Stimulated activated CD8-positive, alpha-beta memory T cell treated with anti-CD3 and anti-CD28 coated beads, Interleukin-15, amount 100 ng/mL, for 1 hour (primary cell): ENCODE measurements around the gene GAPDHS.
A peak's percentile ranks its signal among the peaks of the same experiment; 100 is the strongest.

Experiments used
- DNase-seq: peaks from one replicate; pipeline ENCODE4 v3.0.0-alpha.2; 2020; ENCODE audit warnings: low read depth

The GAPDHS gene

DNA sequence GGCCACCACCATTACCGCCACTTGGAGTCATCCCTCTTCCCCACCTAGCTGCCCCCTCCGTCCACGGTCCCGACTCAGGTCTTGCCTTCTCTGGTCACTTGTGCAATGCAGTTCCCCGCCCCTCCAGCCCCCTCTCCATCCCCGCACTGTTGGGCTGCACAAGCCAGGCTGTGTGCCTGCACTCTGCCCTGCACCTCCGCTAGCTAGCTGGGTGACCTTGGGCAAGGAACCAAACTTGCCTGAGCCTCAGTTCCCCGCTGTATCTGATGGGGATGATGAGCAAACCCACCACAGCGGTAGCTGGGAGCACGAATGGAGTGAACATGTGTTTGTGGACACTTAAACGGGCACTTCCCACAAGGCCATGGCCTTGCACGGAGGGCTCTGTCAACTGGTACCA, 6.6 kb downstream of the GAPDHS start:
- no peak for DNase-seq

DNA sequence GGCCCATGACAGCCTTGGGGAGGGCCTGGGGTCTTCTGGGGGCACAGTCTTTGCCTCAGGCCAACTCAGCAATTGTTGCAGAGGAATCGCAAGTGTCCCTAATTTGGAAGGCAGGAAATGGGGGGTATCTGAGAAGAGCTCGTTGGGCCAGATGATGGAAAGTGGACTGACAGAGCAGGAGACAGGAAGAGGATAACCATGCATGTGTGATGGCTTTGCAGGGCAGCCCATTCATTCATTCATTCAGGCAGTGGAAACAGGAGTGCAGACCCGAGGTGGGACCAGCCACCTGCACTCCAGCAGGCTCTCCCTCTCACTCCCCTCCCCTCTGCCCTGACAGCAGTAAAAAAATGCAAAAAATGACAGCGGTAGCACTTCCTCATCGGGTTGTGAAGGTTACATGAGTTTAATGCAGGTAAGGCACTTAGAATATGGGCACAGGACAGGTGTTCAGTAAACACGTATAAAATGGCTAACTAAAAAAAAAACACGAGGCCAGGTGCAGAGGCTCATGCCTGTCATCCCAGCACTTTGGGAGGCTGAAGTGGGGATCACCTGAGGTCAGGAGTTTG, 7.2 kb downstream of the GAPDHS start:
- DNase-seq = no peak

DNA sequence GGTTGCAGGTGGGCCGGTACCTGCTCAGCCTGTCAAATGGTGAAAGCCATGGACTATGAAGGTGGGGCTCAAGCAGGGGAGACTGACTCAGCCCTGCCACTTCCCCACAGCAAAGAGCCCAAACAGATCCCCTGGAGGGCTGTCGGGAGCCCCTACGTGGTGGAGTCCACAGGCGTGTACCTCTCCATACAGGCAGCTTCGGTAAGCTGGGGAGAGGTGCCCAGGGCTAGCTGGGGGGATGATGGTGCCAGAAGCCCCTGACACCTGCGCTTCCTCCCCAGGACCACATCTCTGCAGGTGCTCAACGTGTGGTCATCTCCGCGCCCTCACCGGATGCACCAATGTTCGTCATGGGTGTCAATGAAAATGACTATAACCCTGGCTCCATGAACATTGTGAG, 9.0 kb downstream of the GAPDHS start:
- DNase-seq = no peak

DNA sequence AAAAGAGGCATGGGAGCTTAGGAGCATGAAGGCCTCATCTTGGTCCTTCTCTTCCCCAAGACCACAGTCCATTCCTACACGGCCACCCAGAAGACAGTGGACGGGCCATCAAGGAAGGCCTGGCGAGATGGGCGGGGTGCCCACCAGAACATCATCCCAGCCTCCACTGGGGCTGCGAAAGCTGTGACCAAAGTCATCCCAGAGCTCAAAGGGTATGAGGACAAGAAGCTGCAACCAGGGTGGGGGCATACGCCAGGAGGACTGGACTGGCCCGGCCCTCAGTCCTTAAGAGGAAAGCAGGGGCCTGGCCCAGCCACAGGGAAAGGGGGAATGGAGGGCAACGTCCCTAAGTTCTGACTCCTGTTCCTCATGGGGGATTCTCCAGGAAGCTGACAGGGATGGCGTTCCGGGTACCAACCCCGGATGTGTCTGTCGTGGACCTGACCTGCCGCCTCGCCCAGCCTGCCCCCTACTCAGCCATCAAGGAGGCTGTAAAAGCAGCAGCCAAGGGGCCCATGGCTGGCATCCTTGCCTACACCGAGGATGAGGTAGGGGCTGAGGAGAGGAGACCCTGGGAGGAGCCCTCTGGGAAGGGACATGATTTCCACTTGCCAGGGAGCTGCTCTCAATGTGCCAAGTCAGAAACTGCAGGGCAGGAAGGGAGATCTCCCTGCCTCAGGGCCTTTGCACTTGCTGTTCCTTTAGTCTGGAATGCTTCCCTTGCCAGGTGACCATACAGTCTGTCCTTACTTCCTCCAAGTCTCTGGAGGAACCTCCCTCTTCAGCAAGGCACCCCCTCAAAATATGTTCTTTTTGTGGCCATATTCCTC, 10.2 kb downstream of the GAPDHS start:
- no peak for DNase-seq

DNA sequence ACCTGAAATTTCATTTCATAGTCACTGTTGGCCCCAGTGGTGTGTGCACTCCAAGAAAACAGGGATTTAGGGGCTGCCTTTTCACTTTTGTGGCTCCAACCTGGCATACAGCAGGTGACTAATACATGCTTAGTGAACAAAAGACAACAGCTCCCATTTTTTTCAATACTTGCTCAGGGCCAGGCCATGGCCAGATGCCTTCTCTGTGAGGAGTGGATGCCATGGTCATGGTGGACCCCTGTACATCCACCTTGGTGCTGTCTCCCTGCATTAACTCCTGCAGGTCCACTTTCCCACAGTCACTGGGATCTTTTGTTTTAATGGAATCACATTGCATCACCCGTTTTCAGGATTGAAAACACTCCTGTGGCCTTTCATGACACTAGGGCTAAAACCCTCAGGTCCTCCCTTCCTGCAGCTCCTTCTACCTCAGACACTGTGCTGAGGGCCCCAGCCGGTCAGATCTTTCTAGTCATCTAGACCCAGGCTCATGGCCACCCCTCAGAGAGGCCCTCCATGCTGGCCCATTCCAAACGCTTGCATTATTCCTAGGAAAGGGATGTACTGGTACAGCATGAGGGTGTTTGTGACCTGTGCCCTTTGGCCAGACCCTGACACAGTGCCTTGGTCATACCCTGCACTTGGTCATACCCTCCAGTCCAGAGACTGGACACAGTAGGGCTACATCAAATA, 11.0 kb downstream of the GAPDHS start:
- DNase-seq = no peak

DNA sequence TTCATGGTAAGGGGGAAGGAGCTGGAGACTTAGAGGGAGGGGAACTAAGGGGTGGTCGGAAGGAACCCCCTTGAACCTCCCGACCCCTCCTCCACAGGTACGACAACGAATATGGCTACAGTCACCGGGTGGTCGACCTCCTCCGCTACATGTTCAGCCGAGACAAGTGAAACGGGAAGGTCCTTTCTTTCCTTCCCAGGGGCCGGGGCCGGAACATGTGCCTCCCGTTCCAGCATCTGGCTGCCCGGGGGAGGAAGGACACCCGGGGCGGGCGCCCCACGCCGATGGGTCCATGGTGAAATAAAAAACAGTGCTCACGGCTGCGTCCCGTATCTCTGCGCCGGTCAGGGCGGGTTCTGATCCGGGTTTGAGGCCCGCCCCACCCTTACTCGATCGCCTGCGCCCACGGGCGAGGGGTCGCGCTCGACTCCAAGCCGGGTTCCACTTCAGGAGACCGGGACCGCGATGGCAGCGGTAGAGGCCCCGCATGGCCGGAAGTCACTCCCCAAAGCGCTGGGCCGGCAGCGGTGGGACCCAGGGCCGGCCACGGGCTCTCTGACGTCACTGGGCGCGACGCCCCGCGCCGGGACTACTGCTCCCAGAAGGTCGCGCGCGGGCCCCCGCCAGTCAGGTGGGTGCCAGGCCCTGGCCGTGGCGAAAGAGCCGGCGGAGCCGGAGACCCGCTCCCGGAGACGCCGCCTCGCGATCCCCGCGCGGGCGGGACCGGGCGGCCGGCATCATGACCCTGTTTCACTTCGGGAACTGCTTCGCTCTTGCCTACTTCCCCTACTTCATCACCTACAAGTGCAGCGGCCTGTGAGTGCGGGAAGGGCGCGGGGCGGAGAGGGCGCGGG, 12.0 kb downstream of the GAPDHS start, which contains the start of gene TMEM147:
TMEM147 (plus strand) TSS at position 626 of the 854 bp plus-strand sequence; CDS start at position 740, 114 bp downstream.
- peak; percentile 54 for DNase-seq

DNA sequence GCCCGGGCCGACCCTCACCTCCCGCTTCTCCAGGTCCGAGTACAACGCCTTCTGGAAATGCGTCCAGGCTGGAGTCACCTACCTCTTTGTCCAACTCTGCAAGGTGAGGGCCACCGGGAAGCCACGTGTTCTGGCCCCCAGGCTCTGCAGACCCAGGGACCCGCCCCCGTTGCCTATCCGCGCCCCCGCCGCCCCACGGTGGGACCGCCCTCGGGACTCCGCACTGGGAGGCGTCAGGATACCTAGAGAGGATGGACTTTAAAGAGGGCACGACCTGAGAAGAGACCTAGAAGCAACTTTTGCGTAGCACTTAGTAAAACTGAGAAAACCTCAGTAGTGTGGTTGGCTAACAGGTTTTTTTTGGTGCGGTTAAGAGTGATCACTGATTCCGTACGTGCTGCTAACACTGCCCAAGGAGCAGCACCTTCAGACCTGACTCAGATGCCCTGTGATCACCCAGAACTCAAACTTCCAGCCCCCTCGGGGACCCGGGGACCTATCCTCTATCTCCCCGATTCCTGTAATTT, 12.7 kb downstream of the GAPDHS start:
- peak; percentile 11 for DNase-seq

DNA sequence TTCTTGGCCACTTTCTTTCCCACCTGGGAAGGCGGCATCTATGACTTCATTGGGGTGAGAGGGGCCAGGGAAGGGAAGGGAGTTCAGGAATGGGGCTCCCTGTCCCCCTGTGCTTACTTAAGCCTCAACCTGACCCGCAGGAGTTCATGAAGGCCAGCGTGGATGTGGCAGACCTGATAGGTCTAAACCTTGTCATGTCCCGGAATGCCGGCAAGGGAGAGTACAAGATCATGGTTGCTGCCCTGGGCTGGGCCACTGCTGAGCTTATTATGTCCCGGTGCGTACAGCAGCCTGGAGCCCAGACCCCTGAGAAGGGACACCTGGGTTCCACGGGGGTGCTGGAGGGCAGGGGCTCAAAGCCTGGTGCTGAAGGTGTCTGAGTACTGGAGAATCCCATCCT, 13.3 kb downstream of the GAPDHS start:
- no peak for DNase-seq

DNA sequence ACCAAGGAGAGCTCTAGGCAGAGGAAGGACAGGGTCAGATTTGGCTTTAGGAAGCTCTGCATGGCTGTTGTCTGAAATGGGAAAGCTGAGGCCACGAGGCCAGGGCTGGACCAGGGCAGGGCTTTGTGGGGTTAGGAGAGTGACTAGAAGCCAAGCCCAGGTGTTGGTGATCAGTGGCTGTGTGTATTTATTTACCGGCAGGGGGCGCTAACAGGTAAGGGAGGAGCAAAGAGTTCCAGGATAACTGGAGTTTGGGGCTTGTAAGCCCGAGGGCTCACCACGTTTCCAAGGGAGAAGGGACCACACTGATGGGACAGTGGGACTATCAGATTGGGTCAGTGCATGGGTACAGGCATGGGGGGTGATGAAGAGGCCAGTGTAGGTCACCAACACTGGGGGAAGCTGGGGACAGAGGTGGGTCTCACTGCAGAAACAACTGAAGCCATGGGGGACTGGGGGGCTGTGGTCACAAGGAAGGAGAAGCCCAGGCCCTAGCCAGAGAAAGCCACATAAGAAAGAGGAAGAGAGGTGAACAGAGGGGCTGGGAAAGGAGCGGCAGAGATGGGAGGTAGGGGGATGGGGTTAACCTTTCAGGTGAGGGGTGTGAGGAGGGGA, 16.0 kb downstream of the GAPDHS start:
- DNase-seq = peak; percentile 24

DNA sequence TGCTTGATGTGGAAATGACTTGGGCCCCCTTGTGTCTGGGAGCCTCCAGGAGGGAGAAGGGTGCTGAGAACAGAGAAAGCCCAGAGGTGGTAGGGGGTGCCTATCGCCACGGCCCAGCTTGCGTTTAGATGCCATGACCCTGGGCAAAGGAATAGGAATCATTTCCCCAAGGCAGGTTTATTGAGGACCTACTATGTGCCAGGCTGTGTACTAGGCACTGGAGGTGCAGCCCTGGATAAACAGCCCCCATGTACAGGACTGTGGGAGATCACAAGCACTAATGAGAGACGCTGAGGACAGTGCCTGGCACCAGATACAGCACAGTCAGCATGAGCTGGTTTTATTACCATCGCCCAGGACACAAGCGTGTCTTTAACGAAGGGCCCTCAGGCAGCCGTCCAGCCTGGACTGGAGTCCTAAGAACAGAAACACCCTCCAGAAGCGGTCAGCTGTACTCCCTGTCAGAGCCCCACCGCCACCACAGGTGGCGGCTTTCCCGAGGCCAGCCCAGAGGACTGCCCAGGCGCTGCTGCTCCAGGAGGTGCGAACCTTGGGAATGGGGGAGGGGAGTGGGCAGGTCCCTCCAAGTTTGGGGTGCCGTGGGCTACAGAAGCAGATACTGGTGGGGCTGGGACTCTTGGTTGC, 16.7 kb downstream of the GAPDHS start:
- no peak for DNase-seq

DNA sequence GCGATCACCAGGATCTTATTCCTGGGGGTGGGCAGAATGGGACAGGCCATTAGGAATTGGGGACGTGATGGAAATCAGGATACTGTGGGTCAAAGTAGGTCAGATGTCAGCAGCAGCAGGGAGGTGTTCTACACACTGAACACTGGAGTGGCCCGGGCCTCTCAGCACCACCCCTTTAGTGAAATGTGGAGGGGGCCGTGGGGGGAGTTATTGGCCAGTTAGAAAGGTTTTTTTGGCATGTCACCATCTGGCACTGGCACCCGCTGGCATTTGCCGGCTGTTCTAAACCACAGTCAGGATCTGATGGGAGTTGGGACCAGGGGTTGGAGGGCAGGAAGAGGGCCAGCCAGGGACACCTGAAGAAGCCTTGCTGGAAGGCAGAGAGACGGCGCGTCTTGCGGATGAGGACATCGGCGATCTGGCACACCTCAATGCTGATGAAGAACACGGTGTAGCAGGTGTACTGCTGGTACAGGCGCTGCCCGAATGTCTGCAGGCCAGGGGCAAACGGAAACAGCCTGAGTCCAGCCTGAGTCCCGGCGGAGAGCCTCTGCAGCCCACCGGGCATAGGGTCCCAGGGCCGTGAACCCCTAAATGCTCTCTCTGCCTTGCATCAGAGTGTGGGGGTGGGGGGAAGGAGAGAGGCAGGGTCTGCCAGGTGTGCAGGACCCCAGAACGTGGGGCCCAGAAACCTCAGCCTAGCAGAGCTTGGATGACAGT, 18.0 kb downstream of the GAPDHS start:
- DNase-seq = no peak

DNA sequence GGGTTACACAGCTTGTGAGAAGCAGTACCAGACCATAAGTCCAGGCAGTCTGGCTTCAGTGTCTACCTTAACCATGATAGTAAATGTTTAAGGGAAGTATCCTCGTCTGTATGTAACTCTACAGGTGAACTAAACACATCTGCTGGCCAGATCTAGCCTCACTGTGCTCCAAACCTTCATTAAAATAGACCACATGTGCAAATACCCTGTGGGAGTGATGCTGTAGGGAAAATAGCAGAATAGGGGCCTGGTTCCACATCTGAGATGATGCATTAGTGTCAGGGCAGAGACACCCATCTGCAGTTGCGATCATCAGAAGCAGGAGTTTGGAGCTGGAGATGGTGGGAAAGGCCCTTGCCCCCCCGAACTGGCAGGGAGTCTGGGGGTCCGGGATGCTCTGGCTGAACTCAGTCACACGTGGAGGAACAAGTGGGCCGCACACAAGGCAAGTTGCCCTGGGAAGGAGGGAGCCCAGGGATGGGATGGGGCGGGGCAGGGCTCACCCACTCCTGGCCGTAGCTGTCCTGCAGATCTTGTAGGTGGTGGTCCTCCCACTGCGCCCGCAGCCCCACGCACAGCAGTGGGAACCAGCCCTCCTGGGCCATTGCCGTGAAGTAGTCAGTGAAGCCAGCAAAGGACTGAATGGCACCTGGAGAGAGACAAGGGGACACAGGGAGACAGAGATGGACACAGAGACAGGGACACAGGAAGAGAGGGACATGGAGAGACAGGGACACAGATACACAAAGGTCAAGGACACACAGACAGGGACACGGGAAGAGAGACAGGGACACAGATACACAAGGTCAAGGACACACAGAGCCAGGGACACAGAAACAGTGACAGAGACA, 19.5 kb downstream of the GAPDHS start:
- DNase-seq = no peak

DNA sequence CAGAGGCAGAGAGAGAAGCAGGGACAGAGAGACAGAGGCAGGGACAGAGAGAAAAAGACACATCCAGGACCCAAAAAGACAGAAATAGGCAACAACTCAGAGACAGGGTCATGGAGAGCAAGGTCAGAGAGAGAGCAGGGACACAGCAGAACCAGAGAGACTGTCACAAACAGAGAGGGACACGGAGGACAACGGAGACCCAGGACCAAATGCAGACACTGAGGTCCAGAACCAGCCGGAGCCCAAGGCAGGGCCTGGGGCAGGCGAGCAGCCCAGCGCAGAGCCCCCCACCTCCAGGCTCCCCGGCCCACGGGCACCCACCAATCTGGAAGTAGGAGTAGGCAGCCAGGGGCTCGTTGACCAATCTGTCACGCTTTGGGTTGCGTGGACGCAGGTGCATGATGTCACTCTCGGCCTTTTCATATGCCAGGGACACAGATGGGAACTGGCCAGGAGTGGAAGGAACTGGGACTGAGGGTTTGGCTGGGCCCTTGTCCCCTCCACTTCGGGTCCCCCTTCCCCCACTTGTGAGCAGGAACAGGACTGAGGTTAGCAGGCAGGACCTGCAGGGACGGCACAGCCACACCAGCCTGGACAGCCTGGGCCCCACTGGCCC, 20.2 kb downstream of the GAPDHS start:
- DNase-seq = no peak

DNA sequence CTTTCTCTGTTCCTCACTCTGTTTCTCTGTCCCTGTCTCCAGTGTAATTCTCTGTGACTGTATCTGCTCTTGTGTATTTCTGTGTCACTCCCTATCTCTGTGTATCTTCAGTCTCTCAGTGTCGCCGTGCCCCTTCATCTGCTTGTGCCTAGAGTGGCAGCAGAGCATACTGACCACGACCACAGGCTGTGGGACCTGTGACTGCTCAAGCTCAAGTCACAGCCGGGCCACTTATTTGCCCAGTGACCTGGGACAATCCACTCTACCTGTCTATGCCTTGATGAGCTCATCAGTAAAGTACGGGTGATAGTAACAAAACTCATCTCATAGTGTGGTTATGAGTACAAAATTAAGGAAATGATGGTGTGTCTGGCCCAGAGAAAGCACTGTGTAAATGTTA, 20.8 kb downstream of the GAPDHS start:
- no peak for DNase-seq

DNA sequence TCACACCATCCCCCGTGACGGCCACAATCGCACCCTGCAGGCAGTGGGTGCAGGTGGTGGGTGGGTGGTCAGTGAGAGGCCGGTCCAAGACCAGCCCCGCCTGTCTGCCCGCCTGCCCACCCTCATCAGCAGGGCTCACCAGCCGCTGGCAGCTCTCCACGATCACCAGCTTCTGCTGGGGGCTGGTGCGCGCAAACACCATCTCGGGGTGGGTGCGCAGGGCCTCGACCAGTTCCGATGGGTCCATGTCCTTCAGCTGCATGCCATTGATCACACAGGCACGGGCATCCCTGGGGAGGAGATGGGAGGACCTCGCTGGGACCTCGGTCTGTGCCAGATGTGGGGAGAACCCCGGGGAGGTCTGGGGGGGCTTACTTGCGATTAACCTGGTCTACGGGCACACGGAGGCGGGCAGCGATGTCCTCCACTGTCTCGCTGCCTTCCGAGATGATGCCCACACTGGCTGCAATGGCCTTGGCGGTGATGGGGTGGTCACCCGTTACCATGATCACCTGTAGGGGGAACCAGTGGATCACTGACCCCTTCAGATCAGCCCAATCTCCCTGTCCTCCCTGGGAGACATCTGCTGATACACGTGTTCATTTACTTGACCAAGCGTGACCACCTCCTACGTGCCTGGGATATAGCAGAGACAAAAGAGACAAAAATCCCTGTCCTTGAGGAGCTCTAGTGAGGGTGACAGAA, 22.2 kb downstream of the GAPDHS start:
- no peak for DNase-seq

DNA sequence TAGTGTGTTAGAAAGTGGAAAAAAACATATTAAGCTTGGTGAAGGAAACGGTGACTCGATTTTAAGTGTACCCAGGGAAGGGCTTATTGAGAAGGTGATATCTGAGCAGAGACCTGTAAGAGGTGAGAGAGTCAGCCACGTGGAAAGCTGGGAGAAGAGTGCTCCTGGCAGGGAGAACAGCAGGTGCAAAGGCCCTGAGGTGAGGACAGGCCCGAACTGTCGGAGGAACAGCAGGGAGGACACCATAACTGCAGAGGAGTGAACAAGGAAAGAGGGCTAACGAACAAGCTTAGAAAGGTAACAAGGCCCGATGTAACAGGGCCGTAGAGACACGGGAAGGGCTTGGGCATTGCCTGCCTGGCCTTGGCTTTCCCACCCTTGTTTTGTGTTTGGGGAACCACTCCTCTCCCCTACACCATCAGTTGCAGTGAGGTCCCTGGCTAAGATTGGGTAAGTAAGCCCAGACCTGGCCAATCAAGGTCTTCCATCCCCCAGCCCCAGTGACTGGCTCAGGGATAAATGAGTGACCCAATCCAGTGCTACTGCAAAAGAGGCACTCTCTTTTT, 22.9 kb downstream of the GAPDHS start:
- DNase-seq = no peak

DNA sequence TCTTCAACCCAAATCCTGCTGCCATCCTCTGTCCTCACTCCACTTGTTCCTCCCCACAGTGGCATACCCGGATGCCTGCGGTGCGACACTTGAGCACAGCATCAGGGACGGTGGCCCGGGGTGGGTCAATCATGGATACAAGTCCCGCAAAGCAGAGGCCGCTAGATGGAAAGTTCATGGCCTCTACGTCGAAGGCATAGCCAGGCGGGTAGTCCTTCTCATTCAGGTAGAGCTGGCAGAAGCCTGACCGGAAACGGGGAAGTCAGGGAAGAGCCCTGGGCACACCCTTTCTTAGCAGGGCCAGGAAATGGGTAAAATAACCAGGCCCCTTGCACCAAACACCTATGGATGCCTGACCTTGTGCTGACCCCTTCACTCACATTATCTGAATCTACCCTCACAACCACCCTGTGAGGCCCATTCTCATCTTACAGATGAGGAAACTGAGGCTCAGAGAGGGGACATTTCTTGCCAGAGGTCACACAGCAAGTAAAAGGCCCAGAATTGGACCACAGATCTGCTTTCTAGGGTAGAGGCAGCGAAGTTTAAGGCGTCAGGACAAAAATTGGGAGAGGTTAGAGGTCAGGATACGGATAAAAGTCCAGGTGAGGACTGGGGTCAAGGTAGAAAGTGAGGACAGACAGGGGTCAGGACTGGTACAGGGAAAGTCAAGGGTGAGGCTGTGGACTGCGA, 23.7 kb downstream of the GAPDHS start:
- DNase-seq = no peak
